ENCODE results near the gene EYS. TPM values are rescaled to one million over a fixed set of nuclear protein-coding genes. Genes with fewer than 3 reads are reported as not detected.

Gene EYS
- total and polyA plus RNA-seq, 2 of the 13 experiments (the other 11 are each of a cell fraction or from before 2014, with no cell fraction given), result 0.04 to 0.07 TPM

DNA sequence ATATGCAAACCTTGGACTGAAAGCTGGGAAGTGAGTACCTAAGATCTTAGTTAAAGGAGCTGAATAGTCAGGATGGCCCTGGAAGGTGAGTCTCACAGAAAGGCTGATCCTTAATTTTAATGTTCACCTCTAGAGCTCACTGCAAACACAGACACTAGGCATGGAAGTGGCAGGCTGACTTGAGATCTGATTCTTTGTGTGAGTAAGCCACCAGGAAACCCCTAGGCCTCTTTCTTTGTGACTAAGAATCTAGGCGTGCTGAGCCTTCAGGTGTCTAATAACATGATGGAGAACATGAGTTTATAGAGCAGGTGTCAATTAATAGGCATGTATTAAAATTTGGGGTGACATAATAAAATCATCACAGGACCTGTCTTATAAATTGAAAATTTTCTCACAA, 642.2 kb downstream of the EYS start:
- ChIA-PET CTCF (ENCODE audit: low intra/inter-chr PET ratio, low total read pairs) (no interaction called here), POLR2A (no interaction called here)
- FAIRE-seq (no peak), DNase-seq (ENCODE audit: low spot score) (no peak), ATAC-seq (no peak)
- intact Hi-C loops (cut with micrococcal nuclease; ENCODE audit: unreplicated experiment) (no loop called here), in situ Hi-C loops (cut with HindIII; ENCODE audit: extremely low pct_ligation_motif_present, low pct_unique_long_range_greater_than_20kb) (no loop called here)
- BruUV-seq (replicated peaks), result no TSS peak
- Histone ChIP-seq H4K20me1 (ENCODE audit: insufficient read depth, low read length) (no peaks in the 10 kb centered on the region), H3K9ac (ENCODE audit: insufficient read depth, low read depth, low read length) (no peak overlapping the region), H3K27me3 (ENCODE audit: control insufficient read depth in 1 of 2, insufficient read depth in 2 of 2, low read length in 2 of 2) (no peaks in the 10 kb centered on the region), H3K79me2 (ENCODE audit: insufficient read depth, low read length) (no peaks in the 10 kb centered on the region), H2AFZ (ENCODE audit: low read length) (no peak overlapping the region), H3K4me1 (ENCODE audit: insufficient read depth, low read length) (no peaks in the 10 kb centered on the region), H3K36me3 (replicated peaks in 1 of 2; ENCODE audit: control insufficient read depth in 1 of 2, insufficient read depth in 2 of 2, low read length in 2 of 2) (no peaks in the 10 kb centered on the region), H3K27ac (ENCODE audit: extremely low read length, insufficient read depth, low read length) (no peak overlapping the region), H3K4me3 (replicated peaks in 1 of 3; ENCODE audit: insufficient read depth in 1 of 3, low read depth in 2 of 3, low read length in 3 of 3) (no peak overlapping the region), H3K9me3 (ENCODE audit: low read length) (no peaks in the 10 kb centered on the region), H3K4me2 (ENCODE audit: low read depth, low read length) (no peak overlapping the region)
- WGBS (ENCODE audit: low lambda C conversion rate), result 6% methylated on average over 1 of the region's 1 CpG
- TF ChIP-seq, protein P1, sequence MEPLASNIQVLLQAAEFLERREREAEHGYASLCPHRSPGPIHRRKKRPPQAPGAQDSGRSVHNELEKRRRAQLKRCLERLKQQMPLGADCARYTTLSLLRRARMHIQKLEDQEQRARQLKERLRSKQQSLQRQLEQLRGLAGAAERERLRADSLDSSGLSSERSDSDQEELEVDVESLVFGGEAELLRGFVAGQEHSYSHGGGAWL (CRISPR knock-in tag; IDR thresholded peaks at IDR 0.05), result no peak
- TF ChIP-seq ZNF792 (CRISPR knock-in tag; IDR thresholded peaks at IDR 0.05) (no peak), ZNF552 (CRISPR knock-in tag; IDR thresholded peaks at IDR 0.05; ENCODE audit: borderline replicate concordance) (no peak), RXRB (CRISPR knock-in tag; IDR thresholded peaks at IDR 0.05; ENCODE audit: borderline replicate concordance) (no peak), ZNF780A (CRISPR knock-in tag; IDR thresholded peaks at IDR 0.05) (no peak), ZNF883 (CRISPR knock-in tag; IDR thresholded peaks at IDR 0.05; ENCODE audit: not compliant biosample characterization) (no peak), ZNF577 (CRISPR knock-in tag; IDR thresholded peaks at IDR 0.05; ENCODE audit: borderline replicate concordance, low read depth) (no peak), XBP1 (CRISPR knock-in tag; IDR thresholded peaks at IDR 0.05) (no peak), ZNF33B (CRISPR knock-in tag; IDR thresholded peaks at IDR 0.05) (no peak), KDM1A (CRISPR knock-in tag; IDR thresholded peaks at IDR 0.05) (no peak)
- TF ChIP-seq, protein P2, sequence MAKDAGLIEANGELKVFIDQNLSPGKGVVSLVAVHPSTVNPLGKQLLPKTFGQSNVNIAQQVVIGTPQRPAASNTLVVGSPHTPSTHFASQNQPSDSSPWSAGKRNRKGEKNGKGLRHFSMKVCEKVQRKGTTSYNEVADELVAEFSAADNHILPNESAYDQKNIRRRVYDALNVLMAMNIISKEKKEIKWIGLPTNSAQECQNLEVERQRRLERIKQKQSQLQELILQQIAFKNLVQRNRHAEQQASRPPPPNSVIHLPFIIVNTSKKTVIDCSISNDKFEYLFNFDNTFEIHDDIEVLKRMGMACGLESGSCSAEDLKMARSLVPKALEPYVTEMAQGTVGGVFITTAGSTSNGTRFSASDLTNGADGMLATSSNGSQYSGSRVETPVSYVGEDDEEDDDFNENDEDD (CRISPR knock-in tag; IDR thresholded peaks at IDR 0.05; ENCODE audit: borderline replicate concordance), result no peak
- TF ChIP-seq, protein P3, sequence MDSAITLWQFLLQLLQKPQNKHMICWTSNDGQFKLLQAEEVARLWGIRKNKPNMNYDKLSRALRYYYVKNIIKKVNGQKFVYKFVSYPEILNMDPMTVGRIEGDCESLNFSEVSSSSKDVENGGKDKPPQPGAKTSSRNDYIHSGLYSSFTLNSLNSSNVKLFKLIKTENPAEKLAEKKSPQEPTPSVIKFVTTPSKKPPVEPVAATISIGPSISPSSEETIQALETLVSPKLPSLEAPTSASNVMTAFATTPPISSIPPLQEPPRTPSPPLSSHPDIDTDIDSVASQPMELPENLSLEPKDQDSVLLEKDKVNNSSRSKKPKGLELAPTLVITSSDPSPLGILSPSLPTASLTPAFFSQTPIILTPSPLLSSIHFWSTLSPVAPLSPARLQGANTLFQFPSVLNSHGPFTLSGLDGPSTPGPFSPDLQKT (CRISPR knock-in tag; IDR thresholded peaks at IDR 0.05; ENCODE audit: borderline replicate concordance), result no peak
- TF ChIP-seq, protein P4, sequence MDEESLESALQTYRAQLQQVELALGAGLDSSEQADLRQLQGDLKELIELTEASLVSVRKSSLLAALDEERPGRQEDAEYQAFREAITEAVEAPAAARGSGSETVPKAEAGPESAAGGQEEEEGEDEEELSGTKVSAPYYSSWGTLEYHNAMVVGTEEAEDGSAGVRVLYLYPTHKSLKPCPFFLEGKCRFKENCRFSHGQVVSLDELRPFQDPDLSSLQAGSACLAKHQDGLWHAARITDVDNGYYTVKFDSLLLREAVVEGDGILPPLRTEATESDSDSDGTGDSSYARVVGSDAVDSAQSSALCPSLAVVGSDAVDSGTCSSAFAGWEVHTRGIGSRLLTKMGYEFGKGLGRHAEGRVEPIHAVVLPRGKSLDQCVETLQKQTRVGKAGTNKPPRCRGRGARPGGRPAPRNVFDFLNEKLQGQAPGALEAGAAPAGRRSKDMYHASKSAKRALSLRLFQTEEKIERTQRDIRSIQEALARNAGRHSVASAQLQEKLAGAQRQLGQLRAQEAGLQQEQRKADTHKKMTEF (CRISPR knock-in tag; IDR thresholded peaks at IDR 0.05), result no peak
- TF ChIP-seq, protein P5, sequence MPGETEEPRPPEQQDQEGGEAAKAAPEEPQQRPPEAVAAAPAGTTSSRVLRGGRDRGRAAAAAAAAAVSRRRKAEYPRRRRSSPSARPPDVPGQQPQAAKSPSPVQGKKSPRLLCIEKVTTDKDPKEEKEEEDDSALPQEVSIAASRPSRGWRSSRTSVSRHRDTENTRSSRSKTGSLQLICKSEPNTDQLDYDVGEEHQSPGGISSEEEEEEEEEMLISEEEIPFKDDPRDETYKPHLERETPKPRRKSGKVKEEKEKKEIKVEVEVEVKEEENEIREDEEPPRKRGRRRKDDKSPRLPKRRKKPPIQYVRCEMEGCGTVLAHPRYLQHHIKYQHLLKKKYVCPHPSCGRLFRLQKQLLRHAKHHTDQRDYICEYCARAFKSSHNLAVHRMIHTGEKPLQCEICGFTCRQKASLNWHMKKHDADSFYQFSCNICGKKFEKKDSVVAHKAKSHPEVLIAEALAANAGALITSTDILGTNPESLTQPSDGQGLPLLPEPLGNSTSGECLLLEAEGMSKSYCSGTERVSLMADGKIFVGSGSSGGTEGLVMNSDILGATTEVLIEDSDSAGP (CRISPR knock-in tag; IDR thresholded peaks at IDR 0.05; ENCODE audit: borderline replicate concordance), result no peak
- TF ChIP-seq, protein P6, sequence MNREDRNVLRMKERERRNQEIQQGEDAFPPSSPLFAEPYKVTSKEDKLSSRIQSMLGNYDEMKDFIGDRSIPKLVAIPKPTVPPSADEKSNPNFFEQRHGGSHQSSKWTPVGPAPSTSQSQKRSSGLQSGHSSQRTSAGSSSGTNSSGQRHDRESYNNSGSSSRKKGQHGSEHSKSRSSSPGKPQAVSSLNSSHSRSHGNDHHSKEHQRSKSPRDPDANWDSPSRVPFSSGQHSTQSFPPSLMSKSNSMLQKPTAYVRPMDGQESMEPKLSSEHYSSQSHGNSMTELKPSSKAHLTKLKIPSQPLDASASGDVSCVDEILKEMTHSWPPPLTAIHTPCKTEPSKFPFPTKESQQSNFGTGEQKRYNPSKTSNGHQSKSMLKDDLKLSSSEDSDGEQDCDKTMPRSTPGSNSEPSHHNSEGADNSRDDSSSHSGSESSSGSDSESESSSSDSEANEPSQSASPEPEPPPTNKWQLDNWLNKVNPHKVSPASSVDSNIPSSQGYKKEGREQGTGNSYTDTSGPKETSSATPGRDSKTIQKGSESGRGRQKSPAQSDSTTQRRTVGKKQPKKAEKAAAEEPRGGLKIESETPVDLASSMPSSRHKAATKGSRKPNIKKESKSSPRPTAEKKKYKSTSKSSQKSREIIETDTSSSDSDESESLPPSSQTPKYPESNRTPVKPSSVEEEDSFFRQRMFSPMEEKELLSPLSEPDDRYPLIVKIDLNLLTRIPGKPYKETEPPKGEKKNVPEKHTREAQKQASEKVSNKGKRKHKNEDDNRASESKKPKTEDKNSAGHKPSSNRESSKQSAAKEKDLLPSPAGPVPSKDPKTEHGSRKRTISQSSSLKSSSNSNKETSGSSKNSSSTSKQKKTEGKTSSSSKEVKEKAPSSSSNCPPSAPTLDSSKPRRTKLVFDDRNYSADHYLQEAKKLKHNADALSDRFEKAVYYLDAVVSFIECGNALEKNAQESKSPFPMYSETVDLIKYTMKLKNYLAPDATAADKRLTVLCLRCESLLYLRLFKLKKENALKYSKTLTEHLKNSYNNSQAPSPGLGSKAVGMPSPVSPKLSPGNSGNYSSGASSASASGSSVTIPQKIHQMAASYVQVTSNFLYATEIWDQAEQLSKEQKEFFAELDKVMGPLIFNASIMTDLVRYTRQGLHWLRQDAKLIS (CRISPR knock-in tag; IDR thresholded peaks at IDR 0.05), result no peak

All from HepG2 (cell line).